IPS-NIHi11 (cell line): ENCODE data around the gene NCBP2L.

Experiments used
- DNase-seq: peaks from one replicate; pipeline ENCODE4 v3.0.0; 2012; ENCODE audit warnings: mixed read lengths, low spot score

The NCBP2L gene

DNA sequence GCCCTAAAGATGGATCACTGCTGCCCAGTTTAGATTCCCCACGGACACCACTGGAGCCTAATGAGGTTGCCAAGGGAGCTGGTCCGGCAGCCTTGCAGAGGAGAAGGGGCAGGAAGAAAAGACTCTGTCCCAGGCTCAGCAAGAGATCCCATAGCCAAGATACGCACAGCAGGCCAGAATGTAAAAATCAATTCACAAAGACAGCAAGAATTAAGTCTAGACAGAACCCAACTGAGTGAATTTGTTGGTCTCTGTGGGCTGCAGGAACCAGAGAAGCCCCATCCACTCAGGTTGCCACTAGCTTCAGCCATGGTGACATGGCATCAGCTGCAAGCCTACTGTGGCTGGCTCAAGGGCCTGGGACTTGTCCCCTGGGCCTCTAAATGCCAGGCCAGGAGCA is 24.8 kb upstream of the NCBP2L start:
- DNase-seq = no peak

DNA sequence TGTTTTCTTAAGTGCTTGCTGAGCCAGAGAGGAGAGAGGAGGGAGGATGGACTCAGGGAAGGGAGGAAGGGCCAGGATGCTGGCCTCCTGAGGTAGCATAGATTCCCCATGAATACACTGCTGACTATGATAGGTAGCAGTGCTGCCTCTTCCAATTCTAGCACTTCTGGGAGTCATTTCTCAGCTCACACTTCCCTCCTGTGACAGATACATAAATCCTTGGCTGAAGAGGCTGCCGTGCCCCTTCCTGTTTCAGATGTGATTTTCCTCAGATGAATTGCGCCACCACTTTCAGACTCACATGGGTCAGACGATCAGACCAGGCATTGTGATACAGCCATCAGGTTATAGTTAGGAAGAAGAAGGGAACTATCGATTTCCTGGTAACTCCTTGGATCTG is 24.3 kb upstream of the NCBP2L start:
- DNase-seq = no peak

DNA sequence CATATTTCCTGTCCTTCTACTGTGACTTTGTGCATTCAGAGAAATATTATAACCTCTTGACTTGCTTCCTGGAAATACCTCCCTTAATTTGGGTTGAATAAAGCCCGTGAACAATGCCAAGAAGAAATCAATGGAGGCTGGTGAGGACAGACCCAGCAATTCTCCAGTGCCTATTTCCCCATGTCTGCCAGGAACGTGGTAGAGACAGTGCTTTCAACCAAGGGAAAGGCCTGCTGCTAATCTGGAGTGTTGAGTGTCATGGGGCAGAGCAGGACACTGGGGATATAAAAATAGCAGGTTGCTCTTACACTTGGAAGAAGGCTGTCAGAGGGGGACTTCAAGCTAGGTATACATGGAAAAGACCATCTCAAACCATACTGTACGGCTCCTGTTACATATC is 21.8 kb upstream of the NCBP2L start:
- DNase-seq = no peak

DNA sequence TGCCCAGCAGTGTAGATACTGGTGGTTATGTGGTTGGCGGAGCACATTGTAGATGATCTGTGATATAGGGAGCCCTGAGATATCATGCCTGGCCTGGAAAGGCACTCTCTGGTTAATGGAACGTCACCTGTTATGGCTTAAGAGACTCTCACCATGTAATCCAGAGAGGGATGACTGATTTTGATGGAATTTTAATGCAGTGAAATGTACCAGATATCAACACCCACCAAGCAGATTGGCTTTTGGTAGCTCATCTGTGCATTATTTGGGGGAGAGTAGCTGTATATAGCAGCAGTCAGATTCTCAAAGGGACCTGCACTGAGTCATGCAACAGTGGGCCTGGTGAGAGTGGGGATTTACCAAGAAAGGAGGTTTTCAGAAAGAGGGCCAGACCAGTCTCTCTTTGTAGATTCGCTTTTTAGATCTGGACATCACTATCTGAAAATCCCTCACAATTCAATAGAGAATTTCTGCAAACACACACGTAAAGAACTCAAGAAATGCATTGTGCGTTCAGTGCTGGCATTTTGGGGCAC is 19.2 kb upstream of the NCBP2L start:
- DNase-seq = no peak

DNA sequence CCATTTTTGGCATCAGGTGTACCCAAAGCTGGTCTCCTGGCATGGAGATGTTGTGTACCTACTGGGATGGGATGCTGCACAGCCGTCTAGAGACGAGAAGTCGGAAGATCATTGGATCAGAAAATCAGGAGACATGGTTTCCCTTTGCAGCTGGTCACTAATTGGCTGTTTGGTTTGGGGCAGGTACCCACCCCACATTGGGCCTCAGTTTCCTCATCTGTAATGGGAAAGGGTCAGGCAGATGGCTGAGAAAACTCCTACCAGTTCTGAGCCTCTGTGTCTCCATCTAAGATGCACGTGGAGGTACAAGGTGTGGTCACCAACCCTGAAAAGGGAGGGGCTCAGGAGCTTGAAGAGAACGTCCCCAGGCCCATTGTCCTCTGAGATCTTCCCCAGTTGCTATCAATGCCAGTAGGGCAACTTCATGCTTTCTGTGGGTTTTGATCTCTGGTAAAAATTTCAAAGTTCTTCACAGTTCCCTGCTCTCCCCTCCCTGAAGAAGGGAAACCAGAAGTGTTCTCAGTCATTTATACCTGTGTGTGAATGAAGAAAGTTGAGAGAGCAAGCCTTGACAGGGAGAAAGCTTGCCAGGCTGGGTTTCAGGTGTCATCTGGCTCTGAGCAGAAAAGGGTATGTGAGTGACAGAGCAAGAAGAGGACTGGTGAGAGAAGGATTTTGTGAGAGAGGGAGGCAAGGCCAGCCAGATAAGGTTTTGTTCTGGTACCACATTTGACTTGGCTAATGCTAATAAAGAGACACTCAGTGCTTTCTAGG is 17.0 kb upstream of the NCBP2L start:
- no peak for DNase-seq

DNA sequence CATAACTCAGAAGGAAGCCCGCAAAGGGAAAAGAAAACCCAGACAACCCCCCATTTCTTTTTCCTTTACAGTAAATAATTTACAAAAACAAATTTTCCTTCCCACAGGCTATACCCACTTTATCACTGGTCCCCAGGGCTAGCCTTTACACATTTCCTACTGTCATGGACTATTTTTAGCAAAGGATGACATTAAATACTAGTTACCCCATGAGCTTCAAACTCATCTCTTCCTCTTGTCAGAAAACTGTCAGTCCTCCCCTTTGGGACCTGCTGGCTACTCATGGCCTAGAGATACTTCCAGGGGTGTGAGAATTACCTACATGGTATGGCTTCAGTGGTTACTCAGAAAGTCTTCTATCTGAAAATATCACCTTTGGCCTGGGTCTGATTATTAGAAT is 13.9 kb upstream of the NCBP2L start:
- no peak for DNase-seq

DNA sequence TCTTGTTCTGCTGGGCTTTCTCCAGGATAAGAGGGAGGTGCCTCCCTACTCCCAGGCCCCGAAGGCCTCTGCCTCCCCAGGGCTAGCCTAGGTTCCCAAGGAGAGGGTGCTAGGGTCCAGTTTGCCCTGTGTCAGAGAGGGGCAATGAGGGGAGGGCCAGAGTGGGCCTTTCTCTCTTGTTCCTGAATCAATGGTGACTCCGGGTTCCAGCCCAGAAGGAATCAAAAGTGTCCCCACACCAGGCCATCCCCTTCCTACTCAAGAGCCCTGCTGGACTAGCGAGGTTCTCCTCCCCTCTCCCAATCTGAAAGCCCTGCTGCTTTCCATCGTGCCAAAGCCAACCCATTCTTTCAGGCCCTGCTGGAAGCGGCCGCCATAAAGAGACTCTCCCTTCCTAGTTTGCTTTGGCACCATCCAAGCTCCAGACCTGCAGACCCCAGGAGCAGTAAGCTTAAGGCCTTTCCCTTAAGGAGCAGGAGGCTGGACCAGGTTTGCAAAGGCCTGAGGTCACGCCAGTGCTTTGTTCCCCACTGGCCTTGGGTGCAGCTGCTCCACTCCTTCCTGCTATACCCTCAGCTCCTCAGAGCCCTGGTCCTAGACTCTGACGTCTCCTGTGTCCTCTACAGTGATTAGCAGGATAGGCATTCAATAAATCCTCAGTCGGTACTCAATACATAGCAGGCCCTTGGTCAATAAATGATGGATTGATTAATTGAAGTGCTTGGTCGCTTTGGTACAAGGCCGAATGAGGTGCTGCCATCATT is 12.5 kb upstream of the NCBP2L start:
- DNase-seq = no peak

DNA sequence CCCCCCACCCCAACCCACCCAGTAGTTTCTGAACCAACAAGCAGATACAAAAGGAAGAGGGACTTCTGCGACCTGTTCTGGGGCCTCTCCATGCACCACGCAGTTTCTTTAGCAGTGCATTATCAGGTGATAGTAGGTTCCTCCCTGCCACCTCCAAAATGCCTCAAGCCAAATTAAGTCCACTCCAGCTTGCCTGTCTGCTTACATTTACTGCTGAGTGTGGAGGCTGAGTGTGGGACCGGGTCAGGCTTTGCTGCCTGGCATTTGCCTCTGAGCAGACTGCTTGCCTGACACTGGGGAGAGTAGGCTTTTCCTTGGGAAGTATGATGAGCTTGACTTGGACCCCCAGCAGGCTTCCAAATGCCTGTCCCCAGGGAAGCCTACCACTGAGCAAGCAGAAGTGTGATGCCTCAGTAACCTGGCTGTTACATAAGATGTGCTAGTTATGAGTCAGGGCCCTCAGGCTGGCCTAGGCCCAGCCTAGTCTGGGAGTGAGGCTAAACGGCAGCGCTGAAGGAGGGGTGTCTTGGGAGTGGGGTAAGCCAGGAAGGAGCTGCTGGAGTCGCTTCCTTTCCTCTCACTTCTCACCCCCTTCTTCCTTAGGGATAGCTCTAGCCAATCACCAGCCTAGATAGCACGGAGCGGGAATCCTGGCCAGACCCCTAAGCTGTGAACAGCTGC is 10.9 kb upstream of the NCBP2L start:
- DNase-seq = no peak

DNA sequence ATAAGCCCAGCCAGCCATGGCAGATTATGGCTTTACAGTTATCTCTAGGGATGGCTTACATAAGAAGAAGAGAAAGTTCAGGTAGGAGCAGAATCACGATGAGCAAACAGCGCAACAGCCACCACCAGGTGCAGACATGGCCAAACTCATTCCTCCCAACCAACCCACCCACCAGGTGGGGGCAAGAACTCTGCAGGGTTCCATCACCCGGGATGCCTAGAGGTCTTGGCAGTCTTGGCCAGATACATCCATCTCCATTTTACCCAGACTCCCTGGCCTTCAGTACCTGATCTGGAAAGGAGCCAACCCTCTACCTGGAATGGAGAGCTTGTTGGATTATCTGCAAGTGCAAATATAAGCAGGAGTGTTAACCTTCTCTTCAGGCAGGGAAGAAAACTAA is 9.5 kb upstream of the NCBP2L start:
- no peak for DNase-seq

DNA sequence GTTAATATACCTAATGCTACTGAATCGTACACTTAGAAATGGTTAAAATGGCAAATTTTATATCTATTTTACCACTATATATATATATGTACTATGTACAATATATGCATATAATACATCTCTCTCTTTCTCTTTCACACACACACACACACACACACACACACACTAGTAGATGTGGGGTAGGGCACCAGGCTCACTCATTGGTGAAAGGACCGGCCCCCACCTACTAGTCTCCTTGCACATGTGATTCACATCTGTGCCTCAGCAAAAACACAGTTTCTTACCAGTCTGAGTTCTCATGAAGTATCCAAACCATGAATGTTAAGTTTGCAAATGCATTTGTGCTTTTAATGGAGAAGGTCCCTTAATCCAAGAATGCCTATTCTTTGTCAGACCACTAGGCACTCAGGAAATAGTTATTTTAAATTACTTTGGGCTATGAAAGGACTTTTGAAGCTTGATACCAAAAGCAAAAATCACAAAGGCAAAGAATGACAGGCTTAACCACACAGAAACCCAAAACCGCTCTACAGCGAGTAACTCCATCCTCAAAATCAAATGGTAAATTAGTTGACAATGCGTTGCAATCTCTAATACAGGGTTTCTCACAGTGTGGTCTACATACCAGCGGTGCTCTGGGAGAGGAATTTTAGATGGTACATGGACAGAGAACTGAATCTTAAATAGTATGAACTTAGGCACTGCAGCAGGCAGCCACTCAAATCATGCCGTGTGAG is 7.8 kb upstream of the NCBP2L start:
- no peak for DNase-seq

DNA sequence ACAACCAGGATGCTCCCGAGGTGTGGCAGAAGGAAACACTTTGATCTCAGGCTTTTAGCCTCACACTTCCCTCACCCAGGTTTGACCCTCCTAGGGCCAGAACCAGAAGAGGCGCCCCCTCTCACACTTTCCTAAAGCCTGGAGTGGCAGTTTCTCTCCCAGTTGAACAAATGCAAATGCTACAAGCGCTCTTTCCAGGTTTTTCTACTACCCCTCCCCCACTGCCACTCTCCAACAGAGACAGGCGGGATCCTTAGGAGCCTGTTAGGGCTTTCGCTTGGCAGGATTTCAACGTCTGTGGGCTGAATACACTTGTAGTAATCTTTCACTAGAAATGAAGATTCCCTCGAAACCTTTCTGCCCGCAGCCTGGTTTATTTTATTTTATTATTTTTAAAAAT is 4.3 kb upstream of the NCBP2L start:
- no peak for DNase-seq

DNA sequence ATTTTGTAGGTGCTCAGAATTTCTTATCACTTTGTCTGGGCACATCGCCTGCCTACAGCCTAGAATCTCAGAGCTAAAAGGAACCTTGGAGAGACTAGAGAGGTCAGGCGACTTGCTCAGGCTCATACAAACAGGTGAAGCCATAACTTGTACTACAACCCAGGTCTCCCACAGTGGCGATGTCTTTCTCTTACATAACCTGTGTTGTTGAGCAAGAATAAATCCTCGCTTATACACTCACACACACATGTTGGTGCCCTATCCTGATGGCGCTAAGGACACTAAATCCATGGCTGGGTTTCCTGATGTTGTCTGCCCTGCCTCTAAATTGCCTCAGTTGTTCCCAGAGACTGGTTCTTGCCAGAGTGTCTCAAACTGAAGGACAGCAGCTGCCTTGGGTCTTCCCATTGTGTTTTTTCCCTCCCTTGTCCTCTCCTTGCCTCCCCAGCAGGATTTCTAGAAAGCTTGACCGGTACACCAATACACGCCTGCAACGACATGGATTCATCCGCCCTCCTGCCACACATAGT is 3.6 kb upstream of the NCBP2L start:
- DNase-seq = no peak

DNA sequence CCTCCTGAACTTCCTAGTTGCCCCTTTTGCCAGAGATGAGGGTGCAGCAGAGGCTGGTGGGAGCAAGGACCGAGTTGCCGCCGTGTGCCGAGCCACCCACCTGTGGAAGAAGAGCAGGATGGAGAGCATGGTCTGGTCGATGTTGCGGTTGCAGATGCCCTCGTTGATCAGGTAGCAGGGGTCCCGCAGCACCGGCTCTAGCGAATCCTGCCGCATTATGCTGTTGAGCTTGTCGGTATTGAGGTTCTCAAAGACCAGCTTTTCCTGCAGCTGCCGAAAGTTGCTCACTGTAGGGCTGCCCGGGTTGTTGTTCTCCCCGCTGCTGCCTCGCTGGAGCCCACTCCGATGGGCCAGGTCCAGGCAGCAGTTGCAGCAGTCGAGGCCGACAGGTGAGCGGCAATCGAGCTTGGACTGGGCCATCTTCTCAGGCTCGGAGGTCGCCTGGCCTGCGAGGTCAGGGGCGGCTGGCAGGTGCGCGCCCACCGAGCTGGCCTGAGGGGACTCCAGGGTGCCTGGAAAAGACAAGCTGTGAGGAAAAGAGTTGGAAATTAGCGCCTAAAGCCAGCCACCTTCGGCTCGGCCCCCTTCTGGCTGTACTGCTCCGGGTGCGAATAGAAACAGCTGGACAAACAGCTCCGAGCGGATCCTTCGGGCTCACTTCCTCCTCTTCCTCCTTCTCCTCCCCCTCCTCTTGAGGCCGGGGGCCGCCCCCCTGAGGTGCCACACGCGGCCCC is 2.4 kb upstream of the NCBP2L start:
- DNase-seq = no peak

DNA sequence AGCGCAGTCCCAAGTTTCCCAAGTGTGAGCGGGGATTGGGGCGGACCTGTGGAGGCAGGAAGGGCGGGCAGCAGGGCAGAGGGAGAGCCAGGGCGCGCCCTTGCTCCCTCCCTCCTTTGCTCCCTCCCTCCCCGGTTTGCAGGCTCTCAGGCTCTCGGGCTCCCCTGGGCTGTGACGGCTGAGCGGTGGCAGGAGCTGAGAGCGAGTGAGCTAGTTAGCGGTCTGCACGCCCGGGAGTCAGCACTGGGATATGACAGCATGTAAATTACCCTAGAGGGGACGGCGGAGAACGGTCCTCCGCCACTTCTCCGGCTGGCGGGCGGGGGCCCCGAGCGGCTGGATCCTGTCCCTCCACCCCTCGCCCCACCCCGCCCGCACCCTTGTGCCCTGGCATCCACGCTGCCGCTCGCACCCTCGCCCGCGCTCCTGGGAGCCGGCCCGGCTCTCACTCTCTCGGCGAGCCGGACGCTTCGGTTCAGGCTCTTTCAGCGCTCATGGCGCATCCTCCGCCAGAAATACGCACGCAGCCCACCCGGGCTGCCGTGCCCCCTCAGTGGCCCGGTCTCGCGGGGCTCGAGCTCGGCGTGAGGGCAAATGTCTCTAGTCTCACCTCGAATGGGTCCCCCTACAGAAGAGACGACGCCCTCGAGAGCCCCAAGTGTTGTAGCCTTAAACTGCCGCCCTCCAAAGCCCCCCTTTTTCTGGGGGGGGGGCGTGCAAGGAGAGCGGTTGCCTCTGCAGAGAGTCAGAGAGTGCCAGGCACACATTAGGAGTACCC is 1.6 kb upstream of the NCBP2L start, which contains the start of gene TSC22D3:
Gene TSC22D3 (minus strand): TSS at position 54 of the 778 bp plus-strand sequence. CDS start 368 bp downstream, outside the sequence.
- peak; percentile 61 for DNase-seq

DNA sequence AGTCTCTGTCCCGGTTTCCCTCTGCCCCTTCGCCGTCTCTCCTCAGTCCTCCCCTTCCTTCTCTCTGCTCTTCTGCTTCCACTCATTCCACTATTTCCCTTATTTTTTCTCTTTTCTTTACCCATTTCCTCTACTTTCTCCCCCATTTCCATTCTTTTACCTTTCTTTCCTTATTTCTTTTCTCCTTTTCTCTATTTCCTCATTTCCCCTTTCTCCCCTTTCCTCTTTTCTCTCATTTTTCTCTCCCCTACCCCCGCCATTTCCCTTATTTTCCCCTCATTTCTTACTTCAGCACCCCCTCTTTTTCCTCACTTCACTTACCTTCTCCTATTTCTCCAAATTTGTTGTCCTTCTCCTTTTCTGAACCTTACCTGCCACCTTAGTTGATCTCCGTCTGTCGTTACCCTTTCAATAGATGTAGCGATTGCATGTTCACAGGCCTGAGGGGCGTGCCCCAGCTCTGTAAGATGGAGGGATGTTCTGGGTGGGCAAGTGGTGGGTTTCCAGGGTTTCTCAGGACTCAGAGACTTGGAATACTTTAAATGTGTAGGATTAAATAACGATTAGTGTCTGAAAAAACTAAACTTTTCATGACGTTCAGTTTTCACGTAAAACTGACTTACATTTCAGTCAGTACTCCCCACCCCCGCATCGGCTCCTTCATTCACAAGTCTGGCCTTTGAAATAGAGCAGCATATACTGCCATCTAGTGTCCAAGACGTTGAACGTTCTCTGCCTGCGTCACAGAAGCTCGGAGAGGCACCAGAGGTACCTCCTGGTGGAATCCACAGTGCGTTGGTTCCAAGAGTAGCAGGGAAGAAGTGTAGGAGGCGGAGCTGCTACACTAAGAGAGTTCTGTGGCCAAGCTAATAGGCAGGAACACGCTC is 641 bp upstream of the NCBP2L start:
- peak; percentile 59 for DNase-seq

DNA sequence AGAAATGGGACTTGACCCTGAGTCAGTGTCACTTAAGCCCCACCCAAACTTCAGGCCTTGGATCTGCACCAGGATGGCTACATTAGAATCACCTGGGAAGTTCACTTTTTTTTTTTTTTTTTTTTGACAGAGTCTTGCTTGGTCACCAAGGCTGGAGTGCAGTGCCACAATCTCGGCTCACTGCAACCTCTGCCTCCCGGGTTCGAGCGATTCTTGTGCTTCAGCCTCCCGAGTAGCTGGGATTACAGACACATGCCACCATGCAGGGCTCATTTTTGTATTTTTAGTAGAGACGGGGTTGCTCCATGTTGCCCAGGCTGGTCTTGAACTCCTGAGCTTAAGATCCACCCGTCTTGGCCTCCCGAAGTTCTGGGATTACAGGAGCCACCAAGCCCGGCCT is 3.0 kb downstream of the NCBP2L start:
- DNase-seq = no peak

DNA sequence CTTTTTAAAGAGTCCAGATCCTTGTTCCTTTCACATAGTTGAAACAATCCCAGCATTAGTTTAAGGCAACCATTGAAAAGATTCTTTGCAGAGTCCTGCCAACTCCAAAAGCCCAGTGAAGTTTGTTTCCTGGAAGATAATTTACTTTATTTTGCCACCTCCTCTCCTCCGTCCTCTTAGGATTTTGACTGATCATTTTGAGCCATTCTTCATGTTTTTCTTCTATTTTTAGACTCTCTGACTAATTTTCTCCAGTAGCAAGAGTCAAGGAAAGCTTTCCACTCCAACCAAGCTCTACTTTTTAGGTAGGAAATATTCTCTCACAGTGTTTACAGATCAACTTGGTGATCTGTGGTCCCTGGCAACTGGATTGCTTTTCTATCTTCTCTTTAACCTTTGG is 10.3 kb downstream of the NCBP2L start:
- DNase-seq = no peak

DNA sequence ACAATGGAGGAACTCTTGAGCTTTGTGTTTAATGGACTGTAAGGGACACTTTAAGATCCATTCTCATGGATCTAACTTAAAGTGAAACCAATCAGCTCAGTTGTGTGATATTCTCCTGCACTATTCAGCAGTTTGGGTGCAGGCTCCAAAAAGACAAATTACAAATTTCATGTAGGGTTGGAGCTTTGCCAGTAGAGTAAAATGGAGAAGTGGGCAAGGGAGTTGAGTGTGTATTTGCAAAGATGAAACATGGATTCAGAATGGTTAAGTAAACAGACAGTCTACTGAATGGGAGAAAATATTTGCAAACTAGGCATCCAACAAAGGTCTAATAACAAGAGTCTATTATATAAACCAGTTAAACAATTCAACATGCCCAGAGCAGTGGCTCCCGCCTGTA is 26.9 kb downstream of the NCBP2L start:
- DNase-seq = no peak

DNA sequence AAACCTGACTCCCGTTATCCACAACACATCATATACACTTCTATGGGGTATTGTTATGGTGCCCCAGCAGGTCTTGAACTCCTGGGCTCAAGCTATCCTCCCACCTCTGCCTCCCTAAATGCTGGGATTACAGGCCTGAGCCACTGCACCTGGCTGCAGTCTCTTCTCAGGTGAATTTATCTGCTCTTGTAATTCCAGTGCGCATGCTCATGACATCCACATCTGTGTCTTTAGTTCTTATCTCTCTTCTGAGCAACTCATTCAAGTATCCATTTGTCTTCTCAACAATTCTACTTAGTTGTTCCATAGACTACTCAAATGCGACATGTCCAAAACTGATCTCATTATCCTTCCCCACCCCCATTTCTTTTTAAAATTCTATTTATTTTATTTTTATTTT is 27.6 kb downstream of the NCBP2L start:
- DNase-seq = no peak
